ENCODE measurements around the gene TNS1.

The TNS1 gene

GRCh38 chr2:217798743-217799562 is 203.8 kb downstream of the TNS1 start:
- H3K4me2 ChIP-seq (ENCODE audit: low read length) = no peak overlapping the region
- no peaks in the 10 kb centered on the region for H3K27me3 ChIP-seq (ENCODE audit: control insufficient read depth, insufficient read depth, low read length)
- no peak overlapping the region for H3K4me3 ChIP-seq (ENCODE audit: low read length)
- H3K9me3 ChIP-seq (replicated peaks; ENCODE audit: low read length) = no peaks in the 10 kb centered on the region
- H3K9ac ChIP-seq (ENCODE audit: low read depth, low read length) = no peak overlapping the region
- H3K36me3 ChIP-seq (ENCODE audit: insufficient read depth, low read length) = peaks cover 36% of the 10 kb centered on the region
- no peaks in the 10 kb centered on the region for H3K4me1 ChIP-seq (ENCODE audit: control insufficient read depth, insufficient read depth, low read length)

DNA sequence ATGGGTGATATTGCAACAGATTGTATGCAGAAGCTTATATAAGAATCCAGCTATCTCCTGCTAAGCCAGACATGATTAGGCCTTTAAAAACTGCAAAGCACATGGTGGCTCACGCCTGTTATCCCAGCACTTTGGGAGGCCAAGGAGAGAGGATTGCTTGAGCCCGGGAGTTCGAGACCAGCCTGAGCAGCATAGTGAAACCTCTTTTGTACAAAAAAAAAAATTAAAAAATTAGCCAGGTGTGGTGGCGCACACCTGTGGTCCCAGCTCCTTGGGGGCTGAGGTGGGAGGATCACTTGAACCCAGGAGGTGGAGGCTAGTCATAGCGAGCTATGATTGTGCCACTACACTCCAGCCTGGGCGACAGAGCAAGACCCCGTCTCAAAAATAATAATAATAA is 204.6 kb downstream of the TNS1 start:
- no peaks in the 10 kb centered on the region for H3K9me3 ChIP-seq (replicated peaks; ENCODE audit: low read length)

GRCh38 chr2:217797661-217798069 is 205.1 kb downstream of the TNS1 start:
- no peak overlapping the region for H3K4me2 ChIP-seq (ENCODE audit: low read length)
- H3K36me3 ChIP-seq (ENCODE audit: insufficient read depth, low read length) = peaks cover 27% of the 10 kb centered on the region
- H3K9ac ChIP-seq (ENCODE audit: low read depth, low read length) = no peak overlapping the region
- H3K9me3 ChIP-seq (replicated peaks; ENCODE audit: low read length) = no peaks in the 10 kb centered on the region
- H3K4me3 ChIP-seq (ENCODE audit: low read length) = no peak overlapping the region
- no peaks in the 10 kb centered on the region for H3K4me1 ChIP-seq (ENCODE audit: control insufficient read depth, insufficient read depth, low read length)
- no peaks in the 10 kb centered on the region for H3K27me3 ChIP-seq (ENCODE audit: control insufficient read depth, insufficient read depth, low read length)

More for the DNA sequence above, 204.6 kb downstream of the TNS1 start:
- H3K36me3 ChIP-seq (ENCODE audit: insufficient read depth, low read length) = peaks cover 31% of the 10 kb centered on the region
- H3K27me3 ChIP-seq (ENCODE audit: control insufficient read depth, insufficient read depth, low read length) = no peaks in the 10 kb centered on the region
- H3K4me1 ChIP-seq (ENCODE audit: control insufficient read depth, insufficient read depth, low read length) = no peaks in the 10 kb centered on the region
- H3K4me3 ChIP-seq (ENCODE audit: low read length) = no peak overlapping the region
- no peak overlapping the region for H3K4me2 ChIP-seq (ENCODE audit: low read length)
- no peak overlapping the region for H3K9ac ChIP-seq (ENCODE audit: low read depth, low read length)

GRCh38 chr2:217797165-217797564 is 205.6 kb downstream of the TNS1 start:
- Histone ChIP-seq H3K9me3 (replicated peaks; ENCODE audit: low read length) (no peaks in the 10 kb centered on the region), H3K9ac (ENCODE audit: low read depth, low read length) (no peak overlapping the region), H3K36me3 (ENCODE audit: insufficient read depth, low read length) (peaks cover 24% of the 10 kb centered on the region), H3K4me1 (ENCODE audit: control insufficient read depth, insufficient read depth, low read length) (no peaks in the 10 kb centered on the region), H3K27me3 (ENCODE audit: control insufficient read depth, insufficient read depth, low read length) (no peaks in the 10 kb centered on the region), H3K4me2 (ENCODE audit: low read length) (no peak overlapping the region), H3K4me3 (ENCODE audit: low read length) (no peak overlapping the region)

- Histone ChIP-seq H3K27me3 (ENCODE audit: control insufficient read depth, insufficient read depth, low read length) (no peaks in the 10 kb centered on the region), H3K4me3 (ENCODE audit: low read length) (no peak overlapping the region), H3K9ac (ENCODE audit: low read depth, low read length) (no peak overlapping the region), H3K36me3 (ENCODE audit: insufficient read depth, low read length) (peaks cover 16% of the 10 kb centered on the region), H3K4me1 (ENCODE audit: control insufficient read depth, insufficient read depth, low read length) (peaks cover 5% of the 10 kb centered on the region), H3K4me2 (ENCODE audit: low read length) (no peak overlapping the region), H3K9me3 (replicated peaks; ENCODE audit: low read length) (no peaks in the 10 kb centered on the region)
Measured at GRCh38 chr2:217795706-217796465, 206.9 kb downstream of the TNS1 start.

- H3K27me3 ChIP-seq (ENCODE audit: control insufficient read depth, insufficient read depth, low read length) = no peaks in the 10 kb centered on the region
- H3K4me1 ChIP-seq (ENCODE audit: control insufficient read depth, insufficient read depth, low read length) = peaks cover 13% of the 10 kb centered on the region
- H3K36me3 ChIP-seq (ENCODE audit: insufficient read depth, low read length) = peaks cover 9% of the 10 kb centered on the region
- H3K9ac ChIP-seq (ENCODE audit: low read depth, low read length) = no peak overlapping the region
- no peak overlapping the region for H3K4me3 ChIP-seq (ENCODE audit: low read length)
- H3K9me3 ChIP-seq (replicated peaks; ENCODE audit: low read length) = no peaks in the 10 kb centered on the region
- H3K4me2 ChIP-seq (ENCODE audit: low read length) = no peak overlapping the region
Measured at GRCh38 chr2:217795067-217795466, 207.7 kb downstream of the TNS1 start.

DNA sequence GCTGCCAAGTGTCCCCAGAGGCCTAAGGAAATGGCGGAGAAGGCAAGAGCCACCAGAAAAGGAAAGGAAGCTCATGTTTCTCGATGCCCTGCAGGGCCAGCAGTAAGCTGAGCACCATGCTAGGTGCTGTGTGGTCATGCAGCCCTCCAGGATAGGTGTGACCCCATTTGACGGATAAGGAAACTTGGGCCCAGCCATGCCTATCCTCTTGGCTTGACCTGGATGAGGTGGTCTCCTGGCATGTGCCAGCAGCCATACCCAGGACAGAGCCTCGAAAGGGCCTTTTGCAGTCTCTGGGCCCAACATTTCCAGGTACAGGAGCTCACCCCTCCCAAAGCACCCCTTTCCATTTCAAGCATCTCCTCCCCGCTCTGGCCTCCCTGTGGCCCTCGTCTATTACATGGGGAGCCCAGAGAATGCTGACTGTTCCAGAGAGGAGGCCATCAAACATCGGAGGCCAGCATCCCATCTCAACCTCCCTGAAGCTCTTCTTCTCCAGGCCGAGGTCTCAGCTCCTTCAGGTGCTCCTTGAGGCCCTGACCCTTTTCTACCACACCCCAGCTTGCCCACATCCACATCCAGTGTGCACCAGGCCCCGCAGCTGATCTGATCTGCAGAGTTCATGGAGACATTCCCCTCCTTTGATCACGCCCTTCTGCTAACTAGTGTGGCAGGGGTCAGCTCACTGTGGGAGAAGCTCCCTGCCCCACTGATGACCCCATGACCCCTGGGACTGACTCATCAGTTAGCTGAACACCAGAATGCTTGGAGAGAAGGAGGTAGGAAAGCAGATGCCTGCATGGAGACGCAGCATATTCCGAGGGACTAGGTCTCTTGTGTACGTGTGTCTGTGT is 208.4 kb downstream of the TNS1 start:
- Histone ChIP-seq H3K9me3 (replicated peaks; ENCODE audit: low read length) (no peaks in the 10 kb centered on the region), H3K4me1 (ENCODE audit: control insufficient read depth, insufficient read depth, low read length) (peaks cover 19% of the 10 kb centered on the region), H3K27me3 (ENCODE audit: control insufficient read depth, insufficient read depth, low read length) (no peaks in the 10 kb centered on the region), H3K4me2 (ENCODE audit: low read length) (no peak overlapping the region), H3K4me3 (ENCODE audit: low read length) (no peak overlapping the region), H3K36me3 (ENCODE audit: insufficient read depth, low read length) (peaks cover 8% of the 10 kb centered on the region), H3K9ac (ENCODE audit: low read depth, low read length) (no peak overlapping the region)

DNA sequence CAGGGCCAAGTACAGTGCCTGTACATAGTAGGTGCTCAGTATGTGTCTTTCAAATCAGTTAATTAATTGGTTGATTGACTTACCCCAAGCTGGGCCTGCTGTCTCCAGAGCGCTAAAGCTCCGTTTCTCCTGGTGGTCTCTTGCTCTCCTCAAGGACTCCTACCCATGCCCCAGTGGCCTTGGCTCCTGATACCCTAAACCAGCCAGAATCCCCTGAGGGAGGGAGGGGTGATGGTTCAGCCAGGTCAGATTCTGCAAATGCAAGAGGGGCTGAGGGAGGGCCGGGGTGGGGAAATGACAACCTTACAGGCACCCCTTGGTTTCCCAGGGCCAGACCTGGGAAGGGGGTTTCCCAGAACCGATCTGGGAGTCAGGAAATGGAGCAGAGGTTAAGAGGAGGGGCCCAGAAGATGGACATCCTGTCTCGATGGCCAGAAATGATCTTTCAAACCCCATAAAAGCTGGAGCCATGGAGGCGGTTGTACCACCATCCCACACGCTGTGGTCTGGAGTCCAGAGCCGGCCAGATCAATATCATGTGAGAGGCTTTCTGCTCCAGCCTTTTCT is 209.1 kb downstream of the TNS1 start:
- Histone ChIP-seq H3K4me3 (ENCODE audit: low read length) (no peak overlapping the region), H3K4me1 (ENCODE audit: control insufficient read depth, insufficient read depth, low read length) (peaks cover 21% of the 10 kb centered on the region), H3K9me3 (replicated peaks; ENCODE audit: low read length) (no peaks in the 10 kb centered on the region), H3K9ac (ENCODE audit: low read depth, low read length) (no peak overlapping the region), H3K4me2 (ENCODE audit: low read length) (no peak overlapping the region), H3K27me3 (ENCODE audit: control insufficient read depth, insufficient read depth, low read length) (no peaks in the 10 kb centered on the region), H3K36me3 (ENCODE audit: insufficient read depth, low read length) (peaks cover 6% of the 10 kb centered on the region)

- no peak overlapping the region for H3K9ac ChIP-seq (ENCODE audit: low read depth, low read length)
- no peaks in the 10 kb centered on the region for H3K27me3 ChIP-seq (ENCODE audit: control insufficient read depth, insufficient read depth, low read length)
- H3K4me1 ChIP-seq (ENCODE audit: control insufficient read depth, insufficient read depth, low read length) = peaks cover 21% of the 10 kb centered on the region
- no peaks in the 10 kb centered on the region for H3K9me3 ChIP-seq (replicated peaks; ENCODE audit: low read length)
- H3K4me2 ChIP-seq (ENCODE audit: low read length) = no peak overlapping the region
- peaks cover 7% of the 10 kb centered on the region for H3K36me3 ChIP-seq (ENCODE audit: insufficient read depth, low read length)
- no peak overlapping the region for H3K4me3 ChIP-seq (ENCODE audit: low read length)
Measured at GRCh38 chr2:217792626-217793527, 209.9 kb downstream of the TNS1 start.

- Histone ChIP-seq H3K36me3 (ENCODE audit: insufficient read depth, low read length) (peaks cover 7% of the 10 kb centered on the region), H3K27me3 (ENCODE audit: control insufficient read depth, insufficient read depth, low read length) (no peaks in the 10 kb centered on the region), H3K4me3 (ENCODE audit: low read length) (no peak overlapping the region), H3K4me2 (ENCODE audit: low read length) (no peak overlapping the region), H3K9me3 (replicated peaks; ENCODE audit: low read length) (no peaks in the 10 kb centered on the region), H3K4me1 (ENCODE audit: control insufficient read depth, insufficient read depth, low read length) (peaks cover 21% of the 10 kb centered on the region), H3K9ac (ENCODE audit: low read depth, low read length) (no peak overlapping the region)
Measured at GRCh38 chr2:217791551-217791950, 211.2 kb downstream of the TNS1 start.
